Endothelial cell of umbilical vein (primary cell): ENCODE results near the gene KCNQ1OT1. TPM values are rescaled to one million over a fixed set of nuclear protein-coding genes. Genes with fewer than 3 reads are reported as not detected.

Experiments used
- BruUV-seq: library from RNA; stranded (reverse); fragments of 400-500 nt; replicated peaks from 2 replicates; lab custom pipeline; 2021; lab: Mats Ljungman, UMichigan
- CTCF ChIA-PET: fragments of 300-600, 350-600 bp; sonication (Branson Sonifier 250); formaldehyde crosslinking; loops from one replicate; lab custom pipeline; 2021; ENCODE audit warnings: antibody characterized with exemption, inconsistent platforms; lab: Charles Lee
- POLR2A ChIA-PET: fragments of 300-600, 350-600 bp; sonication (Branson Sonifier 250); formaldehyde crosslinking; loops from one replicate; lab custom pipeline; 2021; ENCODE audit warnings: antibody characterized with exemption, inconsistent platforms; lab: Charles Lee
- DNase-seq: peaks from one replicate; pipeline ENCODE4 v3.0.0-alpha.2; 2011; ENCODE audit warnings: low read depth, low spot score
- FAIRE-seq: peaks from 2 replicates; lab custom pipeline; 2011; peaks lifted over from hg19 to GRCh38; lab: Jason Lieb, UNC
- H2AFZ ChIP-seq: 2 replicates; pipeline ENCODE4 v1.6.0; 2012; ENCODE audit warnings: low read depth, low read length, control low read depth, inconsistent platforms
- H3K27ac ChIP-seq: 2 replicates; pipeline ENCODE4 v1.5.1; 2011; ENCODE audit warnings: low read depth, mild to moderate bottlenecking, control low read depth, low read length, moderate library complexity; ENCODE audit not compliant: insufficient read depth
- H3K27me3 ChIP-seq, 2 experiments: 2 replicates each; pipeline versions ENCODE4 v1.6.0 to v1.6.1; 2011; ENCODE audit warnings: low read length in 2 of 2, mixed read lengths in 1 of 2; ENCODE audit not compliant: control insufficient read depth in 2 of 2, insufficient read depth in 2 of 2
- H3K36me3 ChIP-seq, 2 experiments: 2 replicates in 1 of 2; 3 replicates in 1 of 2; pipeline ENCODE4 v1.5.1; 2011; ENCODE audit warnings: low read length in 2 of 2, mild to moderate bottlenecking in 1 of 2, moderate library complexity in 1 of 2; ENCODE audit not compliant: control insufficient read depth in 2 of 2, insufficient read depth in 2 of 2; ENCODE audit errors: extremely low read depth in 1 of 2
- H3K4me1 ChIP-seq: 3 replicates; pipeline ENCODE4 v1.5.1; 2011; ENCODE audit warnings: mild to moderate bottlenecking, low read length; ENCODE audit not compliant: control insufficient read depth, insufficient read depth; ENCODE audit errors: extremely low read depth
- H3K4me2 ChIP-seq: 2 replicates; pipeline ENCODE4 v1.6.1; 2011; ENCODE audit warnings: low read length, control low read depth, mixed read lengths; ENCODE audit not compliant: insufficient read depth
- H3K4me3 ChIP-seq, 3 experiments: fragments of 200-600 bp in 1 of 3; sonication (generic), shearing (Covaris generic) in 1 of 3; replicated peaks in 1 of 3; 2 replicates each; pipeline ENCODE4 v1.5.1; 2011 to 2016; ENCODE audit warnings: control low read depth in 3 of 3, low read length in 3 of 3, mild to moderate bottlenecking in 2 of 3, inconsistent platforms in 1 of 3, low read depth in 1 of 3, moderate library complexity in 1 of 3; ENCODE audit not compliant: insufficient read depth in 1 of 3
- H3K79me2 ChIP-seq: 2 replicates; pipeline ENCODE4 v1.6.0; 2012; ENCODE audit warnings: low read length, inconsistent platforms; ENCODE audit not compliant: control insufficient read depth, insufficient read depth
- H3K9ac ChIP-seq: replicated peaks from 2 replicates; pipeline ENCODE3; 2011; ENCODE audit warnings: low read length, control low read depth; ENCODE audit not compliant: insufficient read depth; ENCODE audit errors: extremely low read depth
- H3K9me1 ChIP-seq: replicated peaks from 3 replicates; pipeline ENCODE4 v1.6.0; 2011; ENCODE audit warnings: mild to moderate bottlenecking, low read length; ENCODE audit not compliant: control insufficient read depth, insufficient read depth; ENCODE audit errors: extremely low read depth
- H3K9me3 ChIP-seq: replicated peaks from 2 replicates; pipeline ENCODE4 v1.5.1; 2012; ENCODE audit warnings: low read length, inconsistent platforms; ENCODE audit not compliant: control insufficient read depth, insufficient read depth
- H4K20me1 ChIP-seq: replicated peaks from 2 replicates; pipeline ENCODE3; 2011; ENCODE audit warnings: mild to moderate bottlenecking, low read length; ENCODE audit not compliant: control insufficient read depth, insufficient read depth; ENCODE audit errors: extremely low read depth
- CTCF ChIP-seq, 2 donors: IDR thresholded peaks; 1 replicate in 1 of 2; 2 replicates in 1 of 2; pipeline ENCODE4 v1.5.1; 2011; ENCODE audit warnings: low read length in 2 of 2, mild to moderate bottlenecking in 2 of 2, moderate library complexity in 2 of 2, control low read depth in 1 of 2, inconsistent platforms in 1 of 2, low read depth in 1 of 2; ENCODE audit not compliant: insufficient read depth in 1 of 2; ENCODE audit errors: extremely low read depth in 1 of 2
- EZH2 ChIP-seq: IDR thresholded peaks from 2 replicates; pipeline ENCODE4 v1.6.1; 2012; ENCODE audit warnings: borderline replicate concordance, low read depth, mild to moderate bottlenecking, moderate library complexity, low read length, inconsistent platforms; ENCODE audit not compliant: severe bottlenecking
- FOS ChIP-seq: IDR thresholded peaks from 2 replicates; pipeline ENCODE4 v1.6.1; 2011; ENCODE audit warnings: mild to moderate bottlenecking, low read length, moderate library complexity, borderline replicate concordance; ENCODE audit not compliant: insufficient read depth
- GATA2 ChIP-seq: IDR thresholded peaks from 2 replicates; pipeline ENCODE4 v1.7.0; 2011; ENCODE audit warnings: low read depth, mild to moderate bottlenecking, moderate library complexity, mixed read lengths, low read length; ENCODE audit not compliant: insufficient read length, insufficient read depth
- JUN ChIP-seq: IDR thresholded peaks from 2 replicates; pipeline ENCODE4 v1.6.1; 2011; ENCODE audit warnings: borderline replicate concordance, low read depth; ENCODE audit not compliant: insufficient read length, insufficient read depth
- MAX ChIP-seq: IDR thresholded peaks from 2 replicates; pipeline ENCODE4 v1.6.1; 2011; ENCODE audit not compliant: insufficient read depth, insufficient read length
- MYC ChIP-seq: IDR thresholded peaks from one replicate; pipeline ENCODE4 v1.6.1; 2011; ENCODE audit warnings: mild to moderate bottlenecking, low read depth, low read length
- POLR2A ChIP-seq: IDR thresholded peaks from 2 replicates; pipeline ENCODE4 v1.6.1; 2012; ENCODE audit warnings: low read depth, mild to moderate bottlenecking, control low read depth, low read length
- POLR2AphosphoS5 ChIP-seq: IDR thresholded peaks from 2 replicates; pipeline ENCODE4 v1.6.1; 2012; ENCODE audit warnings: low read depth, mild to moderate bottlenecking, control low read depth, low read length, moderate library complexity; ENCODE audit not compliant: insufficient read depth
- dilution Hi-C: fragments of 300-500 bp; cut with MboI; formaldehyde crosslinking; loops from one replicate; pipeline ENCODE4 v1.15.0; 2019; ENCODE audit warnings: low sequenced_read_pairs; ENCODE audit not compliant: extremely low pct_ligation_motif_present
- intact Hi-C: fragments of 100-400 bp; cut with micrococcal nuclease; formaldehyde crosslinking; loops from one replicate; pipeline ENCODE4 v1.10.0; 2022
- polyA plus RNA-seq, 4 experiments: library from polyadenylated mRNA; depleted of rRNA in 3 of 4; stranded (reverse) in 3 of 4; unstranded in 1 of 4; fragments of >200 nt; gene quantifications; 2 replicates each; pipeline versions ENCODE4 v1.2.1 to v1.2.3, GENCODE V29; 2011 to 2012; ENCODE audit warnings: missing spikeins in 1 of 4
- total RNA-seq: library from RNA; stranded (reverse); gene quantifications from 2 replicates; pipeline ENCODE4 v1.2.3, GENCODE V29; 2021

KCNQ1OT1 gene
- total and polyA plus RNA-seq, 2 donors (not counting 3 experiments of a cell fraction or from before 2014, with no cell fraction given): 0.11 to 1.8 TPM

- no peak overlapping the region for H2AFZ ChIP-seq
- peaks cover 0 to 2% of the 10 kb centered on the region in 2 experiments for H3K27me3 ChIP-seq
- H3K36me3 ChIP-seq: no peaks in the 10 kb centered on the region
- ChIA-PET CTCF (no interaction called here), POLR2A (no interaction called here)
- no peak overlapping the region for H3K4me3 ChIP-seq
- H3K9ac ChIP-seq: no peak overlapping the region
- H3K27ac ChIP-seq: no peak overlapping the region
- no peaks in the 10 kb centered on the region for H3K79me2 ChIP-seq
- no peaks in the 10 kb centered on the region for H3K9me1 ChIP-seq
- no peak overlapping the region for H3K4me2 ChIP-seq
- no peak for DNase-seq
- H3K4me1 ChIP-seq: no peaks in the 10 kb centered on the region
- H4K20me1 ChIP-seq: no peaks in the 10 kb centered on the region
- BruUV-seq: no TSS peak
- H3K9me3 ChIP-seq: no peaks in the 10 kb centered on the region
- no peak for TF ChIP-seq MAX
- no peak for TF ChIP-seq POLR2A
- no peak for TF ChIP-seq EZH2
- TF ChIP-seq JUN: no peak
- TF ChIP-seq CTCF (IDR thresholded peaks at IDR 0.05; ENCODE audit: extremely low read depth in 1 of 2, insufficient read depth in 1 of 2, low read depth in 1 of 2, low read length in 2 of 2): no peak
- TF ChIP-seq GATA2: no peak
- no peak for TF ChIP-seq MYC
- no peak for TF ChIP-seq POLR2AphosphoS5
- no peak for TF ChIP-seq FOS
- no peak for FAIRE-seq
- intact Hi-C loops: no loop called here
- dilution Hi-C loops: no loop called here
These were observed 30.0 kb upstream of the KCNQ1OT1 start for GRCh38 chr11:2729841-2730240.
